Measurements from ENCODE around the gene SLC4A3.

DNA sequence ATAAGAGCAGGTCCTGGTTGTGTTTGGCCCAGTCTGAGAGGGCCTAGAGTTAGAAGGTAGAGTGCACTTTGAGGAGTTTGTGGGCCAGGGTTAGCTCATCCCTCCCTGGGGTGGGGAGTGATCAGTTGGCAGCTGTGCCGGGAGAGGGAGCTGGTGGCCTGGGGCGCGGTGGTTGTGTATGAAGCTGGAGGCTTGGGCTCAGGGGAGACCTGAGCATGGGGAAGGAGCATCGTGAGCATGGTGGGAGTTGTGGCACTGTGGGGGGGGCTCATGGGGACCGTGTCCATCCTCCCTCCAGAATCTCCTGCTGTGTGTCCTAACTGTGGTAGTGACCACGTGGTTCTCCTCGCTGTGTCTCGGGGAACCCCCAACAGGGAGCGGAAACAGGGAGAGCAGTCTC is 16.1 kb upstream of the SLC4A3 start:
- TF ChIP-seq, protein P1, sequence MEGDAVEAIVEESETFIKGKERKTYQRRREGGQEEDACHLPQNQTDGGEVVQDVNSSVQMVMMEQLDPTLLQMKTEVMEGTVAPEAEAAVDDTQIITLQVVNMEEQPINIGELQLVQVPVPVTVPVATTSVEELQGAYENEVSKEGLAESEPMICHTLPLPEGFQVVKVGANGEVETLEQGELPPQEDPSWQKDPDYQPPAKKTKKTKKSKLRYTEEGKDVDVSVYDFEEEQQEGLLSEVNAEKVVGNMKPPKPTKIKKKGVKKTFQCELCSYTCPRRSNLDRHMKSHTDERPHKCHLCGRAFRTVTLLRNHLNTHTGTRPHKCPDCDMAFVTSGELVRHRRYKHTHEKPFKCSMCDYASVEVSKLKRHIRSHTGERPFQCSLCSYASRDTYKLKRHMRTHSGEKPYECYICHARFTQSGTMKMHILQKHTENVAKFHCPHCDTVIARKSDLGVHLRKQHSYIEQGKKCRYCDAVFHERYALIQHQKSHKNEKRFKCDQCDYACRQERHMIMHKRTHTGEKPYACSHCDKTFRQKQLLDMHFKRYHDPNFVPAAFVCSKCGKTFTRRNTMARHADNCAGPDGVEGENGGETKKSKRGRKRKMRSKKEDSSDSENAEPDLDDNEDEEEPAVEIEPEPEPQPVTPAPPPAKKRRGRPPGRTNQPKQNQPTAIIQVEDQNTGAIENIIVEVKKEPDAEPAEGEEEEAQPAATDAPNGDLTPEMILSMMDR (IDR thresholded peaks at IDR 0.05): no peak
- no peak for TF ChIP-seq POLR2A (IDR thresholded peaks at IDR 0.05)

All from uterus (tissue), 2 donors.